Sciatic nerve (tissue), 2 donors: ENCODE measurements around the gene HLA-A. TPM values are rescaled to one million over a fixed set of nuclear protein-coding genes. Genes with fewer than 3 reads are reported as not detected.
A peak's percentile ranks its signal among the peaks of the same experiment; 100 is the strongest.
"Not testable (repeated sequence)": the region's sequence is repeated elsewhere in the genome, so short reads cannot be mapped to it uniquely, and the experiment has no call there.

Experiments
- ATAC-seq: fragments of 200-7000 bp; cut with Tn5 transposase; one replicate; pipeline ENCODE4 v1.9.1; 2020; ENCODE audit warnings: mild to moderate bottlenecking, moderate library complexity
- DNase-seq: peaks from one replicate; pipeline ENCODE4 v3.0.0-alpha.2; 2020; ENCODE audit warnings: low spot score
- intact Hi-C: fragments of 100-400 bp; cut with DNase I; formaldehyde crosslinking; loops from one replicate; pipeline ENCODE4 v1.14.2; 2022
- total RNA-seq: library from RNA; stranded (reverse); fragmentation: NEBNext Ultra II Directional; extraction: Animal tissue kit (Norgen Biotek cat#: 25700); gene quantifications from one replicate; pipeline ENCODE4 v1.2.1, GENCODE V29; 2021
- donor health status: DM: no; HTN: no; CAD: no.
- donor health status: DM: no; HTN: no; CAD: no.

HLA-A gene
- total RNA-seq, 1 donor from 2014 or later: 405 TPM

DNA sequence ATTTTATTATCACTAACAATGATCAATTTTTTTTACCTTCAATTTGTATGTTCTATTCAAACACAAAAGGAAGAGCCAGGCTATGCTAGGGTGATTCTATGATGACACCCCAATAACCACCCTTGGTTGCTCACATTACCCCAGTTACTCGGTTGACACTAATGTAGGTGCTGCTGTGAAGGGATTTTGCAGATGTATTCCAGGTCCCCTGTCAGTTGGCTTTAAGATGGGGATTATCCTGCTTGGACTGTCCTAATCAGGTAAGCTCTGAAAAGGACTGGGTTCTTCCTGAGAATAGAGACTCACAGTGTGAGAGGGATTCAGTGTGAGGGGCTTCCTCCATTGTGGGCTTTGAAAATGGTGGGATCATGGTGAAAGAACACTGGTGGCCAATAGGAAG, 11.9 kb downstream of the HLA-A start:
- intact Hi-C loops: no loop called here
- DNase-seq (no peak), ATAC-seq (no peak)

DNA sequence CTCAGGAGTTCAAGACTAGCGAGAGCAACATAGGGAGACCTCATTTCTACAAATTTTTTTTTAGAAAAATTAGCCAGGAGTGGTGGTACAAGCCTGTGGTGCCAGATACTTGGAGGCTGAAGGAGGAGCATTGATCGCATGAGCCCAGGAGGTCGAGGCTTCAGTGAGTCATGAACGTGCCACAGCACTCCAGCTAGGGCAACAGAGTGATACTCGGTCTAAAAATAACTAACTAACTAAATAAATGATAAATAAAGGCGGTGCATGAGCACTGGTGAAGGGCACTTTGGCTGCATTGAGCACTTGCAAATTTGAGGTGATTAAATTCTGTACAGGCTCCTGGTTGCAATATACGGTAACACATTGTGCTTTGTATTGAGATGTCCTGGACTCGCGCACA, 13.5 kb downstream of the HLA-A start:
- ATAC-seq: no peak
- intact Hi-C loops: no loop called here

GRCh38 chr6:29956518-29956917, 14.2 kb downstream of the HLA-A start:
- ATAC-seq: no peak
- no peak for DNase-seq
- intact Hi-C loops: no loop called here

More for the DNA sequence above, 13.5 kb downstream of the HLA-A start:
- no peak for DNase-seq

DNA sequence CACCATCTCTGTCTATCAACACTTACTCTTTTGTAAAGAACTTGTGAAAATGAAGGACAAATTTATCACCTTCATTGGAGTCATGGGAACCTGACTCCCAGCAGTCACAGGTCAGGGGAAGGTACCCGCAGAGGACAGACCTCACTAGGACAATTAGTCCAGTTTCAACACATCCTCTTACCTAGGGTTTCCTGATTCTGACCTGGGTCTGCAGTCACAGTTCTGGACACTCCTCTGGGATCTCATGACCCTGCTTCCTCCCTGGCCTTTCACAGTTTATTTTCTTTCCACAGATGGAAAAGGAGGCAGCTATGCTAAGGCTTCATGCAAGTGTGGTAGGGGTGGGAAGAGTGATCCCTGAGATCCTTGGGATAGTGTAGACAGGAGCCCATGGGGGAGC, 15.7 kb downstream of the HLA-A start:
- DNase-seq (no peak), ATAC-seq (no peak)
- intact Hi-C loops: no loop called here

- DNase-seq: no peak
- intact Hi-C loops: no loop called here
- no peak for ATAC-seq
Measured at GRCh38 chr6:29958921-29959320, 16.6 kb downstream of the HLA-A start.

DNA sequence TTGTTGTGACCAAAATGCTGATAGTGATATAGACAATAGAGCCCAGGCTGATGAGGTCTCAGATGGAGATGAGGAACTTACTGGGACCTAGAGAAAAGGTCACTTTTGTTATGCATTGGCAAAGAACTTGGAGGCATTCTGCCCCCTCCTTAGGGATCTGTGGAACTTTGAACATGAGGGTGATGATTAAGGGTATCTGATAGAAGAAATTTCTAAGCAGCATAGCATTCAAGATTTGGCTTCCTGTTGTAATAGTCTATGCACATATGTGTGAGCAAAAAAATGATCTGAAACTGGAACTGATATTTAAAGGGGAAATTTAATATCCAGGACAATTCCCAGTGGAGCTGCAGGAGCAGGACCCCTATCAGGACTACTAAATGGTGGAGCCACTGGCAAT, 17.1 kb downstream of the HLA-A start:
- DNase-seq (no peak), ATAC-seq (no peak)
- intact Hi-C loops: no loop called here

DNA sequence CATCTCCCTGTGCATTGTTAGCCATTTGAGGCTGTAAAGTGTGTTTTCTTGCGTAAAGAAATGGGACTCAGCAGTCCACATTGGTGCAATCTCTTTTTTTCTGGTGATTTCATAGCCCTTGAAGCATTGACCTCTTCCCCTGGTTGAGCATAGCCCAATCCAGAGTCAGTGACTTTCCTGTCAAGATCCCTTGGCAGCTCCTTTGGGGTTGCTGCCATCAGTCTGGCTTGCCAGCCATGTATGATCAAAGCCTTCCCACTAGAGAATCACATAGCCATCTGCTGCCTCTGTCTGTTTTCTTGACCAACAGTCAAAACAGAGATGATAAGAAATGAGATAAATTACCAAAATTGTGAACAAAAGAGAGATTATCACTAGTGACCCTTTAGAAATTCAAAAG, 19.6 kb downstream of the HLA-A start:
- DNase-seq (no peak), ATAC-seq (no peak)
- intact Hi-C loops: no loop called here

GRCh38 chr6:29963697-29964096, 21.4 kb downstream of the HLA-A start:
- ATAC-seq, intact Hi-C loops, DNase-seq: not testable (repeated sequence)

- no peak for DNase-seq
- intact Hi-C loops: no loop called here
- ATAC-seq: no peak
Measured at GRCh38 chr6:29964518-29964886, 22.2 kb downstream of the HLA-A start.

GRCh38 chr6:29964887-29965562, 22.7 kb downstream of the HLA-A start:
- DNase-seq (peak; percentile 79), ATAC-seq (peak; percentile 89)
- intact Hi-C loops: no loop called here

- intact Hi-C loops: no loop called here
Measured at GRCh38 chr6:29965563-29965872, 23.2 kb downstream of the HLA-A start.

DNA sequence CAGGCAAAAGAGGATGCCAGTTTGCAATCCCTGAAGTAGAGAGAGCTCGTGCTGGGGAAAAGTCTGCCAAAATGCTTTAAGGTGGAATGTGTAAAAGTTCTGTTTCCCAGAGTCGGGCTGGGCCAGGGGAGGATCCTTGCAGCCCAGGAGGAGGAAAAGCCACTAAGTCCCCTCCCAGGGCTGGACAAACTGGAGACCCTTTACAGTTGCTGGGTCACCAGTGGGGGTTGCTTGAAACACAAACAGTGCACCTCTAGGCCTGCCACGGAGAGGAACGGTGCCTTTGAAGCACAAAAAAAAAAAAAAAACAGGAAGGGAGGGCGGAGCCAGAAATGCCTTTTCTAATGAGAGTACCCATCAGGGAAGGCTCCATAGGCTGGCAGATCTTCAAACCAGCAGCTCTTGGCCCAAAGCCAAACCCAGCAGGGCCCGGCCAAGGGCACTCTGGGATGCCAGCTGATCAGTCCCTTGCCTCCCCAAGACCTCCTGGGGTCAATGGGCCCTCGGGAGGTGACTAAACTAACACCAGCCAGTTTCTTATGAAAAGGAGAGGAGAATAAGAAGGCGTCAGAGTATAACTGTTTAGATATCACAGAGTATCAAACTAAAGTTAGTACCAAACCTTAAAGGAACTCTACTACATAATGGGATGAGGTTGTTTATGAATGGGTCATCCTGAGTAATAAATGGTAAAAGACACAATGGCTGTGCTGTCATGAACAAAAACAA, 23.7 kb downstream of the HLA-A start:
- ATAC-seq: peak; percentile 90
- peak; percentile 91 for DNase-seq
- intact Hi-C loops: no loop called here

More at GRCh38 chr6:29965563-29965872, 23.2 kb downstream of the HLA-A start:
- DNase-seq (no peak), ATAC-seq (peak; percentile 9)

- ATAC-seq (peak; percentile 22), DNase-seq (no peak)
- intact Hi-C loops: no loop called here
Measured at GRCh38 chr6:29967379-29968010, 25.2 kb downstream of the HLA-A start.

DNA sequence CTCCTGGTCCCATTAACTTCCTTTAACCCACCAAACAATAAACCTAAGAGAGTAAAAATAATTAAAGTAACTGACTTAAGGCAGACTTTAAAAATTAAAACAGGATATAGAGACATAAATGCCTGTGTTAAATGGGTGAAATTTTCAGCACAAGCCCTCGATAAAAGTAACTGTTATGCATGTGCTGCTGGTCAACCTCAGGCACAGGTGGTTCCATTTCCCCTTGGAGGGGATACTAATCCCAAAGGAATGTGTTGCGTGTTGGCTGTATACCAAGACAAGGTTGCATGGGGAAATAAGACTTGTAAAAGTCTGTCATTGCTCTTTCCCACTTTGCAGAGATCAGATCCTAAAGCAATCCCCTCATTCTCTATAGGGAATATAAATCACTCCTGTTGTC, 25.8 kb downstream of the HLA-A start:
- intact Hi-C loops: no loop called here
- DNase-seq (no peak), ATAC-seq (no peak)

GRCh38 chr6:29968905-29969304, 26.6 kb downstream of the HLA-A start:
- ATAC-seq (no peak), DNase-seq (no peak)
- intact Hi-C loops: no loop called here

GRCh38 chr6:29970711-29971110, 28.4 kb downstream of the HLA-A start:
- DNase-seq: no peak
- ATAC-seq: no peak
- intact Hi-C loops: no loop called here

GRCh38 chr6:29974901-29975560, 32.7 kb downstream of the HLA-A start:
- ATAC-seq: no peak
- intact Hi-C loops: no loop called here
- no peak for DNase-seq

DNA sequence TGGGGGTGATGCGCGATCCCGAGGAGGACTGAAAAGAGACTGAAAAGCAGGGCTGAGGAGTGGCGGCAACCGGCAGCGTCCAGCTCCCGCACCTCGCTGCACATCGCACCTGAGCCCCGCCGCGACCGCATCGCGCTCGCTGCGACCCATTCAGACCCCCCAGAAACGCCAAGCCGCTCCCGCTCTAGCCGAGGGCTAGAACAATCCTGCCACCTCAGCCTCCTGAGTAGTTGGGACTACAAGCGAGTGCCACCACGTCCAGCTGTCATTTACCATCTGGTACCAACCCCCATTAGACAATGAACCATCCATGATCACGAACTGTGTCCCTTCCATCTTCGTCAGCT, 33.2 kb downstream of the HLA-A start:
- ATAC-seq (no peak), DNase-seq (no peak)
- intact Hi-C loops: no loop called here

DNA sequence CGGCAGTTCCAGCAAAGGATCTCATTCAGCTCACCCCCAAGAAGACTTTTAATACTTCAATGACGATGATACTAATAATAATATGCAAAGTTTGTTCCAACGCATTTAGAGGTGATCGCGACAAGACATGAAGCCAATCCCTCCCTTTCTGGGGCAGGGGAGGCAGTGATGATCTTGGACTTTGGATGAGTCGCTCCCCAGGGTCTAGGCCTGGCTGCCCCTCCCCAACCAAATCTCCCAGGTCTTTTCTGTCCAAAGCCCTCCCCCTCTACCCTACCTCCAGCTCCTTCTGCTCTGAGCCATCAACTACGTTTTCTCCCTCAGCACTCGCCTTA, 33.9 kb downstream of the HLA-A start:
- no peak for DNase-seq
- no peak for ATAC-seq
- intact Hi-C loops: no loop called here
